Erythroblast (primary cell): ENCODE data around the gene PSMC5.
A peak's percentile ranks its signal among the peaks of the same experiment; 100 is the strongest.

ENCODE experiments used
- DNase-seq, 2 experiments: peaks; one replicate each; lab custom pipeline; 2025; lab: John Stamatoyannopoulos, UW
- GATA1 ChIP-seq: IDR thresholded peaks from 2 replicates; pipeline ENCODE4 v1.6.1; 2011; ENCODE audit warnings: low read depth, mild to moderate bottlenecking, control low read depth, low read length, moderate library complexity
- POLR2A ChIP-seq: IDR thresholded peaks from 2 replicates; pipeline ENCODE4 v1.6.1; 2011; ENCODE audit warnings: mild to moderate bottlenecking, low read length

The PSMC5 gene

GRCh38 chr17:63840591-63841349 is 13.5 kb downstream of the PSMC5 start:
- no peak for DNase-seq
- TF ChIP-seq GATA1: no peak
- no peak for TF ChIP-seq POLR2A

- peak in 1 of 2 experiments; percentile 61 for DNase-seq
Measured at GRCh38 chr17:63841350-63842172, 14.3 kb downstream of the PSMC5 start.

GRCh38 chr17:63842173-63842539 is 14.9 kb downstream of the PSMC5 start:
- DNase-seq: no peak

More at GRCh38 chr17:63841350-63842172, 14.3 kb downstream of the PSMC5 start:
- TF ChIP-seq GATA1 (no peak), POLR2A (no peak)

GRCh38 chr17:63842540-63843386 is 15.5 kb downstream of the PSMC5 start, which contains the start of gene SMARCD2:
TSS of gene SMARCD2 (minus strand) at chr17:63842685. CDS start at chr17:63842674, 11 bp downstream.
- TF ChIP-seq POLR2A: peak; percentile 62
- TF ChIP-seq GATA1: no peak

More at GRCh38 chr17:63842173-63842539, 14.9 kb downstream of the PSMC5 start:
- TF ChIP-seq GATA1 (no peak), POLR2A (no peak)

GRCh38 chr17:63843387-63843888 is 16.2 kb downstream of the PSMC5 start:
- peak; percentile 61 to 64 for DNase-seq

More at GRCh38 chr17:63842540-63843386, 15.5 kb downstream of the PSMC5 start, which contains the start of gene SMARCD2:
- DNase-seq: peak; percentile 99

- TF ChIP-seq POLR2A (no peak), GATA1 (no peak)
- DNase-seq: peak in 1 of 2 experiments; percentile 46
Measured at GRCh38 chr17:63843910-63844677, 16.9 kb downstream of the PSMC5 start.

- no peak for TF ChIP-seq GATA1
- no peak for TF ChIP-seq POLR2A
- DNase-seq: no peak
Measured at GRCh38 chr17:63845509-63845908, 18.3 kb downstream of the PSMC5 start.

- no peak for DNase-seq
- TF ChIP-seq GATA1: no peak
- TF ChIP-seq POLR2A: no peak
Measured at GRCh38 chr17:63847525-63848249, 20.5 kb downstream of the PSMC5 start.

GRCh38 chr17:63848834-63849689 is 21.8 kb downstream of the PSMC5 start:
- peak; percentile 97 to 98 for DNase-seq
- no peak for TF ChIP-seq POLR2A
- TF ChIP-seq GATA1: no peak

GRCh38 chr17:63850401-63850800 is 23.2 kb downstream of the PSMC5 start:
- TF ChIP-seq POLR2A (no peak), GATA1 (no peak)
- DNase-seq: no peak

GRCh38 chr17:63853260-63853659 is 26.0 kb downstream of the PSMC5 start:
- DNase-seq: no peak
- no peak for TF ChIP-seq POLR2A
- TF ChIP-seq GATA1: no peak

- TF ChIP-seq POLR2A (no peak), GATA1 (no peak)
- no peak for DNase-seq
Measured at GRCh38 chr17:63854709-63855108, 27.5 kb downstream of the PSMC5 start.
